Measurements from ENCODE around the gene NEMP1.
A peak's percentile ranks its signal among the peaks of the same experiment; 100 is the strongest.
"Not testable (repeated sequence)": the region's sequence is repeated elsewhere in the genome, so short reads cannot be mapped to it uniquely, and the experiment has no call there.

NEMP1 gene

DNA sequence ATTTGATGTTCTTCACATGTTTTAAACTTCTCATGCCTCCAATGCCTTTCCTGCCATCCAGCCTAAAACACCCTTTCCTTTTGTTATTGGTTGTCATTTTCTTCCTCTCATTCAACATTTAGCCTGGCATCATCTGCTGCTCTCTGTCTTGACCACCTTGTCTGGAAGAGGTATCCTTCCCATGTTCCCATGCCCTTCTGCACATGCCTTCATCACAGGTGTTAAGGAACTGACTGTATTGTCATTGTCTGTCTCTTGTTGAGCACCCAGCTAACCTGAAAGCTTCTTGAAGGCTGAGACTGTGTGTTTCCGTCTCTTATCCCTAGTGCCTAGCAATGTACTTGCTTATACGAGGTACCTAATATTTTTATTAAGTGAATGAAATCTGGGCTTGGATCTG, 45.2 kb upstream of the NEMP1 start:
- no peak for DNase-seq (ENCODE audit: low spot score)
- TF ChIP-seq, protein P1, sequence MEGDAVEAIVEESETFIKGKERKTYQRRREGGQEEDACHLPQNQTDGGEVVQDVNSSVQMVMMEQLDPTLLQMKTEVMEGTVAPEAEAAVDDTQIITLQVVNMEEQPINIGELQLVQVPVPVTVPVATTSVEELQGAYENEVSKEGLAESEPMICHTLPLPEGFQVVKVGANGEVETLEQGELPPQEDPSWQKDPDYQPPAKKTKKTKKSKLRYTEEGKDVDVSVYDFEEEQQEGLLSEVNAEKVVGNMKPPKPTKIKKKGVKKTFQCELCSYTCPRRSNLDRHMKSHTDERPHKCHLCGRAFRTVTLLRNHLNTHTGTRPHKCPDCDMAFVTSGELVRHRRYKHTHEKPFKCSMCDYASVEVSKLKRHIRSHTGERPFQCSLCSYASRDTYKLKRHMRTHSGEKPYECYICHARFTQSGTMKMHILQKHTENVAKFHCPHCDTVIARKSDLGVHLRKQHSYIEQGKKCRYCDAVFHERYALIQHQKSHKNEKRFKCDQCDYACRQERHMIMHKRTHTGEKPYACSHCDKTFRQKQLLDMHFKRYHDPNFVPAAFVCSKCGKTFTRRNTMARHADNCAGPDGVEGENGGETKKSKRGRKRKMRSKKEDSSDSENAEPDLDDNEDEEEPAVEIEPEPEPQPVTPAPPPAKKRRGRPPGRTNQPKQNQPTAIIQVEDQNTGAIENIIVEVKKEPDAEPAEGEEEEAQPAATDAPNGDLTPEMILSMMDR (IDR thresholded peaks at IDR 0.05; ENCODE audit: extremely low read depth, missing control alignments), result no peak

- not testable (repeated sequence) for DNase-seq (ENCODE audit: low spot score)
Observed at GRCh38 chr12:57120718-57121117, 42.1 kb upstream of the NEMP1 start.

DNA sequence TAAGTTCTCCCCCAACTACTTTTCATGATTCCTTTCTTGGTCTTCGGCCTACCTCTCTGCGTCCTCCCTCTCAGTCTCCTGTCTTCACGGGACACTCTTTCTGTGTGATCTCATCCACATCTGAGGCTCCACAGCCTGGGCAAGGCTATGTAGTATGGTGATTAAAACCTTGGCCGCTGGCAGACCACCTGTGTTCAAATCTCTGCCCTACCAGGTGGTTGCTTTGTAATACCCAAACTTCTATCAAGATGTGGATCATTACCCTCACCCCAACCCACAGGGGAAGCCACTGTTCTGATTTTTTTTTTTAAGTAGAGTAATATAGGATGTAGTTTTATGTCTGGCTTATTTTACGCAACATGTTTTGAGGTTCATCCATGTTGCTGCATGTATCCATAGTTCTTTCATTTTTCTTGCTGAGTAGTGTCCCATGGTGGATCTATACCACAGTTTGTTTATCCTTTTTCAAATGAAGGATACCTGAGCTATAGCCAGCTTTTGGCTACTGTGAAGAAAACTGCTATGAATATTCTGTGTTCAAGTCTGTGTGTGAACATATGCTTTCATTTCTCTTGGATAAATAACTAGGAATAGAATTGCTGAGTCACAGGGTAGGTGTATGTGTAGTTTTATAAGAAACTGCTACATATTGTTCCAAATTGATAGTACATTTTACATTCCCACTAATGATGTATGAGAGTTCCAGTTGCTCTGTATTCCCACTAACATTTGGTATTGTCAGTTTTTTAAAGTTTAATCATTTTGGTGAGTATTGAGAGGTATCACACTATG, 40.9 kb upstream of the NEMP1 start:
- no peak for DNase-seq (ENCODE audit: low spot score)
- TF ChIP-seq, protein P1 (IDR thresholded peaks at IDR 0.05; ENCODE audit: extremely low read depth, missing control alignments), result no peak

DNA sequence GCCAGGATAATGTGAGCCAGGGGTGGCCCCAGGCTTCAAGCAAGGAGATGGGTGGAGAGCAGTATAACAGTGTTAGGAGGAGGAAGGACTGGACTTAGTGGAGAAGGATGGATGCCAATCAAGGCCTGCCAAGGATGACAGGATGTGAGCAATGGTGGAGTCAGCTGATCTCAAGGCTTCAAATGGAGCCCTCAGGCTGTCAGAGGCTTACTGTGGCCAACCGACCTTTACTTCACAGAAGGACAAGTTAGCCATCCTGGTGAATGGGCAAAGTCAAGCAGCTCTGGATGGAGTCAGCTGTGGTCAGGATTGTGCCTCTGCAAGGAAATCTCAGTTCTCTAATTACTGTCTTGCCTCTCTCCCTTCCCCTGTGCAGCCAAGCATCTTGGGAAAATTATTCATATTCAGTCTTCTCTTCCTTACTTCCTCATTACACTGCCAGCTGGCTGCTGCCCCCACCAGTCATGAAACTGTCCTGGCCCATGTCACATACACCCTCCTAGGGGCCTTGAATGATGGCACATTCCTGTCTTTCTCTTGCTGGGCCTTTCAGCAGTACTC, 40.2 kb upstream of the NEMP1 start:
- TF ChIP-seq, protein P1 (IDR thresholded peaks at IDR 0.05; ENCODE audit: extremely low read depth, missing control alignments), result no peak
- DNase-seq (ENCODE audit: low spot score), result no peak

DNA sequence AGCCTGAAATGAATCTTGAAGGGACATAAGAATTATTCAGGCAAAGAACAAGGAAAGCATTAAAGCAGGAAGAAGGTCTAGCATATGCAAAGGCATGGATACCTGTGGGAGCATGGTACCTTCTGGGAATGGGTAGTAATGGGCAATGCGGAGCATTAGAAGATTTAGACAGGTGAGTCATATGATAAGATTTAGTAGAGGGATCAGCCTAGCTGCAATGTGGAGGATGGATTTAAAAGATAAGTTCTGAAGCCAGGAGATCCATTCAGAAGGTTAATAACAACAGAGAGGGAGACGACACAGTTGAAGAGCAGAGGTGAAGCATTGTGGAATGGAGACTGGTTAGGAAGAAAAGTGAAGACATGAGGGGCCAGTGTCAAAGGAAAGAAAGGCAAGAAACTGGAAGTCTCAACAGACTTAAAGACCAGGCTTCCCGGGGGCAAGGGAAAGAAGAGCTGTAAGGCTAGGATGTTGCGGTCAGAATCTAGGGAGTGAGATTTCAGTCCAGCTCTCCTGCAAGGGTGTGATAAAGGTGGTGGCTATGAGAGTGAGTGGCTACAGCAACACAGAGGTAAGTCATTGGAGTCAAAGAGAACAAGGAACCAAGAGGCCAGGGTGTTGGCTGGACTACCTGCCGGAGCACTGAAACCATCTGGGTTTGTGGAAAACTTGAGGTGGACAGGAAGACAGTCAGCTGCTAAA, 38.1 kb upstream of the NEMP1 start:
- TF ChIP-seq, protein P1 (IDR thresholded peaks at IDR 0.05; ENCODE audit: extremely low read depth, missing control alignments), result no peak

DNA sequence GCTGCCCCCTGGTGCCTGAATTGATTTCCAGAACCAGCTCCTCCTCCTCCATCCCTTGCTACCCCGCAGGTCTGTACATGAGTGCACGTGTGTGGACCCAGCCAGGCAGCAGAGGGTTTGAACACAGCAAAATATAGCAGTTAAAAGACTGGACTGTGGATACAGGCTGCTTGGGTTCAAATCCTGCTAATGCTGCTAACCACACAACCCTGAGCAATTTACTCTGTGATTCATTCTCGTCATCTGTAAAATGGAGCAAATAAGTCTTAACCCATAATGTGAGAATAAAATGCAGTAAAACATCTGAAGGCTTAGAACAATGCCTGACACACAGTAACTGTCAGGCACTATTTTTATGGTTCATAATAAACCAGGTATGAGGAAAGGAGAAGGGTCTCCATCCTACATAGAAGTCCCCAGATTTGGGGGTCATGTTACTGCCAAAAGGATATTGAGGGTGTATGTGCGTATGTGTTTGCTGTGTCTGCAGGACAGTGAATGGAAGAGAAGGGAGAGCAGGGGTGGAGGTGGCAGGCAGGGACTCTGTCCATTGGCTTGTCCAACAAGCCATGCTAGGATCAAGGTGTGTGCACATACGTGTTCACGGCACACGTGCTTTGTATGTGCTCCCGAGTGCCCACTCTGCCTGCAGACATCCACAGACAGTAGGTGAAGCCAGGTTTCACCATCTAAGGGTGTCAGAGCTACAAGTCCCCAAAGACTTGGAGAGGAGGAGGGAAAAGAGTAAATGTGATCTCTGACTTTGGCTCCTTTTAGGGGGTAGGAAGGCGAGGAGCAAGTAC, 34.1 kb upstream of the NEMP1 start:
- DNase-seq (ENCODE audit: low spot score), result no peak
- TF ChIP-seq, protein P1 (IDR thresholded peaks at IDR 0.05; ENCODE audit: extremely low read depth, missing control alignments), result peak; percentile 70

More for the DNA sequence above, 38.1 kb upstream of the NEMP1 start:
- DNase-seq (ENCODE audit: low spot score), result no peak

GRCh38 chr12:57111031-57111734, 32.6 kb upstream of the NEMP1 start, which contains the start of gene STAT6:
TSS of gene STAT6 (minus strand) at chr12:57111362. CDS start at chr12:57108278, 3,084 bp downstream.
- peak; percentile 78 for DNase-seq (ENCODE audit: low spot score)

More at GRCh38 chr12:57111031-57111734, 32.6 kb upstream of the NEMP1 start, which contains the start of gene STAT6:
- TF ChIP-seq, protein P1 (IDR thresholded peaks at IDR 0.05; ENCODE audit: extremely low read depth, missing control alignments), result no peak
